Ishikawa (cell line): ENCODE results near the gene PPT1.

Experiments used
- CEBPB ChIP-seq: IDR thresholded peaks from 2 replicates; pipeline ENCODE4 v1.6.1; 2012
- CREB1 ChIP-seq: IDR thresholded peaks from 2 replicates; pipeline ENCODE4 v1.6.1; 2012; ENCODE audit warnings: low read depth
- EGR1 ChIP-seq: IDR thresholded peaks from 2 replicates; pipeline ENCODE4 v1.6.1; 2012
- EP300 ChIP-seq: IDR thresholded peaks from 2 replicates; pipeline ENCODE4 v1.6.1; 2012; ENCODE audit warnings: borderline replicate concordance
- FOXM1 ChIP-seq: IDR thresholded peaks from 2 replicates; pipeline ENCODE4 v1.6.1; 2012; ENCODE audit warnings: low read depth, borderline replicate concordance
- MAX ChIP-seq: IDR thresholded peaks from 2 replicates; pipeline ENCODE4 v1.6.1; 2012
- NFIC ChIP-seq: IDR thresholded peaks from 2 replicates; pipeline ENCODE4 v1.6.1; 2012
- RAD21 ChIP-seq: IDR thresholded peaks from 2 replicates; pipeline ENCODE4 v1.6.1; 2012; ENCODE audit warnings: low read depth
- REST ChIP-seq: IDR thresholded peaks from 2 replicates; pipeline ENCODE4 v1.6.1; 2012; ENCODE audit warnings: low read depth, mild to moderate bottlenecking
- TAF1 ChIP-seq: IDR thresholded peaks from 2 replicates; pipeline ENCODE4 v1.6.1; 2012; ENCODE audit warnings: low read depth, mild to moderate bottlenecking
- TCF12 ChIP-seq: IDR thresholded peaks from 2 replicates; pipeline ENCODE4 v1.6.1; 2012; ENCODE audit warnings: low read depth
- TEAD4 ChIP-seq: IDR thresholded peaks from 2 replicates; pipeline ENCODE4 v1.6.1; 2012
- USF1 ChIP-seq: IDR thresholded peaks from 2 replicates; pipeline ENCODE4 v1.6.1; 2012
- YY1 ChIP-seq: IDR thresholded peaks from 2 replicates; pipeline ENCODE4 v1.6.1; 2012; ENCODE audit warnings: low read depth
- ZBTB7A ChIP-seq: IDR thresholded peaks from 2 replicates; pipeline ENCODE4 v1.6.1; 2012; ENCODE audit warnings: low read depth

The PPT1 gene

GRCh38 chr1:40064797-40065499 lies 32.1 kb downstream of the PPT1 start:
- TF ChIP-seq TEAD4 (no peak), MAX (no peak), FOXM1 (no peak), REST (no peak), TCF12 (no peak)

- TF ChIP-seq TAF1: no peak
- no peak for TF ChIP-seq CEBPB
- no peak for TF ChIP-seq TEAD4
- TF ChIP-seq NFIC: no peak
Measured at GRCh38 chr1:40059960-40060750, 36.9 kb downstream of the PPT1 start.

GRCh38 chr1:40059338-40059959 lies 37.6 kb downstream of the PPT1 start:
- no peak for TF ChIP-seq CEBPB

GRCh38 chr1:40058453-40059337 lies 38.4 kb downstream of the PPT1 start:
- TF ChIP-seq TAF1 (no peak), FOXM1 (no peak), NFIC (no peak), RAD21 (no peak), MAX (no peak), YY1 (no peak), ZBTB7A (no peak), CREB1 (no peak), EP300 (no peak), TCF12 (no peak), TEAD4 (no peak), USF1 (no peak), REST (no peak), CEBPB (no peak), EGR1 (no peak)

GRCh38 chr1:40058097-40058452 lies 39.0 kb downstream of the PPT1 start:
- no peak for TF ChIP-seq CEBPB
- TF ChIP-seq EP300: no peak
- TF ChIP-seq USF1: no peak
- TF ChIP-seq YY1: no peak
- no peak for TF ChIP-seq RAD21
- no peak for TF ChIP-seq TCF12
- no peak for TF ChIP-seq ZBTB7A
- TF ChIP-seq TAF1: no peak
- TF ChIP-seq EGR1: no peak
- no peak for TF ChIP-seq TEAD4
- TF ChIP-seq MAX: no peak
- no peak for TF ChIP-seq NFIC
- no peak for TF ChIP-seq CREB1
- TF ChIP-seq REST: no peak
- TF ChIP-seq FOXM1: no peak
